Vagina (tissue), 2 donors: Measurements from ENCODE around the gene GPR65.

ENCODE experiments used
- POLR2A ChIP-seq, 2 donors: fragments of 450-650 bp; IDR thresholded peaks; one replicate each; pipeline ENCODE4 v1.6.1; 2017; ENCODE audit warnings: antibody characterized with exemption in 2 of 2, mild to moderate bottlenecking in 2 of 2, moderate library complexity in 2 of 2
- TF ChIP-seq, protein P1 (sequence below), 3 experiments: fragments of 450-650 bp in 2 of 3; fragments of 200-600 bp in 1 of 3; sonication (generic) in 1 of 3; IDR thresholded peaks; one replicate each; pipeline ENCODE4 v1.5.1; 2017 to 2019; ENCODE audit warnings: antibody characterized with exemption in 3 of 3, mild to moderate bottlenecking in 2 of 3, moderate library complexity in 2 of 3

DNA sequence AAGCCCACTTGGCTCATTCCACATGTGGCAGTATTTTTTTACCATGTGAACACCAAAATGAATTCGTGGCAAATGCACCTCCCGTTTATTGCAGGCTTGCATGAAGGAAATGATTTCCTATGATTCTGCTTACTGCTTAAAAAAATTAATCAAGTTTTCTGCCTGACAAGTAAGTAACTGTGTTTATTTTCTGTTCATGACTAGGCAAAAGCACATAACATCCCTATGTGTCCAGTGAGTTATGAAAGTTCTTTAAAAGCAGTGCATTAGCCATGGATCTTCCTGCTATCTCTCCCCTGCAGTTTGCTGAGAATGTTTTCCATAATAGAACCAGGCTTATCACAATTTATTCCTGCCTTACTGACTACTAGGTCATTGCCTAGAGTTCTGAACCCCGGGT, 20.4 kb downstream of the GPR65 start:
- TF ChIP-seq, protein P1, sequence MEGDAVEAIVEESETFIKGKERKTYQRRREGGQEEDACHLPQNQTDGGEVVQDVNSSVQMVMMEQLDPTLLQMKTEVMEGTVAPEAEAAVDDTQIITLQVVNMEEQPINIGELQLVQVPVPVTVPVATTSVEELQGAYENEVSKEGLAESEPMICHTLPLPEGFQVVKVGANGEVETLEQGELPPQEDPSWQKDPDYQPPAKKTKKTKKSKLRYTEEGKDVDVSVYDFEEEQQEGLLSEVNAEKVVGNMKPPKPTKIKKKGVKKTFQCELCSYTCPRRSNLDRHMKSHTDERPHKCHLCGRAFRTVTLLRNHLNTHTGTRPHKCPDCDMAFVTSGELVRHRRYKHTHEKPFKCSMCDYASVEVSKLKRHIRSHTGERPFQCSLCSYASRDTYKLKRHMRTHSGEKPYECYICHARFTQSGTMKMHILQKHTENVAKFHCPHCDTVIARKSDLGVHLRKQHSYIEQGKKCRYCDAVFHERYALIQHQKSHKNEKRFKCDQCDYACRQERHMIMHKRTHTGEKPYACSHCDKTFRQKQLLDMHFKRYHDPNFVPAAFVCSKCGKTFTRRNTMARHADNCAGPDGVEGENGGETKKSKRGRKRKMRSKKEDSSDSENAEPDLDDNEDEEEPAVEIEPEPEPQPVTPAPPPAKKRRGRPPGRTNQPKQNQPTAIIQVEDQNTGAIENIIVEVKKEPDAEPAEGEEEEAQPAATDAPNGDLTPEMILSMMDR (IDR thresholded peaks at IDR 0.05), result no peak
- TF ChIP-seq POLR2A (IDR thresholded peaks at IDR 0.05), result no peak
